ENCODE results near the gene LAX1.

Gene LAX1

GRCh38 chr1:203764105-203765028 is 616 bp upstream of the LAX1 start:
- DNase-seq (ENCODE audit: low read depth, low spot score) = no peak
- ChIA-PET POLR2A (no interaction called here), CTCF (no interaction called here)
- no peak overlapping the region for H3K4me3 ChIP-seq (ENCODE audit: low read depth, low read length)
- TF ChIP-seq CTCF (IDR thresholded peaks at IDR 0.05; ENCODE audit: insufficient read depth, low read length, missing control alignments) = no peak

GRCh38 chr1:203768256-203768655 is 3.3 kb downstream of the LAX1 start:
- H3K4me3 ChIP-seq (ENCODE audit: low read depth, low read length) = no peak overlapping the region
- CTCF ChIA-PET = no interaction called here
- POLR2A ChIA-PET = no interaction called here
- no peak for TF ChIP-seq CTCF (IDR thresholded peaks at IDR 0.05; ENCODE audit: insufficient read depth, low read length, missing control alignments)
- DNase-seq (ENCODE audit: low read depth, low spot score) = no peak

GRCh38 chr1:203769505-203770343 is 4.7 kb downstream of the LAX1 start:
- H3K4me3 ChIP-seq (ENCODE audit: low read depth, low read length) = no peak overlapping the region
- POLR2A ChIA-PET = no interaction called here
- peak; percentile 70 for DNase-seq (ENCODE audit: low read depth, low spot score)
- no peak for TF ChIP-seq CTCF (IDR thresholded peaks at IDR 0.05; ENCODE audit: insufficient read depth, low read length, missing control alignments)
- CTCF ChIA-PET = interaction anchor here (0.6 kb wide), 1 partner anchor 12 kb away, joined by 3 read pairs; no protein-coding TSS in a partner anchor

GRCh38 chr1:203771901-203772301 is 6.9 kb downstream of the LAX1 start:
- H3K4me3 ChIP-seq (ENCODE audit: low read depth, low read length) = no peak overlapping the region
- no peak for DNase-seq (ENCODE audit: low read depth, low spot score)
- ChIA-PET CTCF (no interaction called here), POLR2A (no interaction called here)
- no peak for TF ChIP-seq CTCF (IDR thresholded peaks at IDR 0.05; ENCODE audit: insufficient read depth, low read length, missing control alignments)

GRCh38 chr1:203772836-203773235 is 7.9 kb downstream of the LAX1 start:
- TF ChIP-seq CTCF (IDR thresholded peaks at IDR 0.05; ENCODE audit: insufficient read depth, low read length, missing control alignments) = no peak
- CTCF ChIA-PET = no interaction called here
- POLR2A ChIA-PET = no interaction called here
- no peak overlapping the region for H3K4me3 ChIP-seq (ENCODE audit: low read depth, low read length)
- no peak for DNase-seq (ENCODE audit: low read depth, low spot score)

- CTCF ChIA-PET = interaction anchor here (1.2 to 2.0 kb wide), 3 partner anchors 9 to 436 kb away, joined by 4 to 7 read pairs (median 7); no protein-coding TSS in a partner anchor
- POLR2A ChIA-PET = interaction anchor here (0.6 kb wide), 1 partner anchor 599 kb away, joined by 3 read pairs; no protein-coding TSS in a partner anchor
- no peak for DNase-seq (ENCODE audit: low read depth, low spot score)
- no peak overlapping the region for H3K4me3 ChIP-seq (ENCODE audit: low read depth, low read length)
- peak; percentile 12 for TF ChIP-seq CTCF (IDR thresholded peaks at IDR 0.05; ENCODE audit: insufficient read depth, low read length, missing control alignments)
These were observed 11.7 kb downstream of the LAX1 start for GRCh38 chr1:203776636-203777035.
